CD4-positive, CD25-positive, alpha-beta regulatory T cell (primary cell): ENCODE results near the gene ZBTB16. TPM values are rescaled to one million over a fixed set of nuclear protein-coding genes. Genes with fewer than 3 reads are reported as not detected.

Experiments
- ATAC-seq, 2 donors: fragments of 150-1000 bp; cut with Tn5 transposase; one replicate each; pipeline ENCODE4 v1.10.0; 2021; ENCODE audit warnings: low read depth in 2 of 2, moderate number of reproducible peaks in 2 of 2, moderate library complexity in 1 of 2
- DNase-seq, 3 donors: peaks; one replicate each; pipeline versions ENCODE4 v3.0.0 to v3.0.0-alpha.2; 2012 to 2022; ENCODE audit warnings: mixed read lengths in 1 of 3
- H3K27ac ChIP-seq: one replicate; pipeline ENCODE4 v1.7.0; 2013; ENCODE audit warnings: mild to moderate bottlenecking, low read length; ENCODE audit not compliant: insufficient read depth, poor library complexity, severe bottlenecking
- H3K27me3 ChIP-seq: one replicate; pipeline ENCODE4 v1.7.0; 2013; ENCODE audit warnings: low read length; ENCODE audit not compliant: control insufficient read depth, insufficient read depth
- H3K36me3 ChIP-seq: one replicate; pipeline ENCODE4 v1.7.0; 2013; ENCODE audit warnings: mild to moderate bottlenecking, low read length, moderate library complexity; ENCODE audit not compliant: control insufficient read depth, insufficient read depth
- H3K4me1 ChIP-seq: 2 replicates; pipeline ENCODE4 v1.7.0; 2013; ENCODE audit warnings: mild to moderate bottlenecking, low read length; ENCODE audit not compliant: insufficient read depth, control insufficient read depth, poor library complexity, severe bottlenecking
- H3K4me3 ChIP-seq: one replicate; pipeline ENCODE4 v1.7.0; 2013; ENCODE audit warnings: low read depth, mild to moderate bottlenecking, low read length, moderate library complexity
- H3K9me3 ChIP-seq, 2 experiments: 1 replicate in 1 of 2; 2 replicates in 1 of 2; pipeline ENCODE4 v1.7.0; 2013; ENCODE audit warnings: low read length in 2 of 2, mild to moderate bottlenecking in 1 of 2, moderate library complexity in 1 of 2; ENCODE audit not compliant: control insufficient read depth in 2 of 2
- H3K27ac Mint-ChIP-seq, 3 donors: one replicate each; pipeline ENCODE4 v1.8.0; 2020 to 2022; ENCODE audit warnings: mild to moderate bottlenecking in 3 of 3, mixed read lengths in 3 of 3, moderate library complexity in 2 of 3
- H3K27me3 Mint-ChIP-seq: one replicate; pipeline ENCODE4 v1.8.0; 2022; ENCODE audit warnings: mild to moderate bottlenecking, mixed read lengths
- H3K36me3 Mint-ChIP-seq: one replicate; pipeline ENCODE4 v1.8.0; 2020; ENCODE audit warnings: mixed read lengths
- H3K4me1 Mint-ChIP-seq, 4 donors: one replicate each; pipeline ENCODE4 v1.8.0; 2020 to 2022; ENCODE audit warnings: mixed read lengths in 4 of 4, mild to moderate bottlenecking in 1 of 4
- H3K4me3 Mint-ChIP-seq, 4 donors: one replicate each; pipeline ENCODE4 v1.8.0; 2020 to 2022; ENCODE audit warnings: mild to moderate bottlenecking in 4 of 4, mixed read lengths in 4 of 4, moderate library complexity in 3 of 4
- H3K9me3 Mint-ChIP-seq, 7 donors: one replicate each; pipeline ENCODE4 v1.8.0; 2020 to 2022; ENCODE audit warnings: mixed read lengths in 7 of 7, mild to moderate bottlenecking in 3 of 7, moderate library complexity in 2 of 7
- polyA plus RNA-seq, 4 donors: library from polyadenylated mRNA; unstranded; fragments of 300-500 nt; fragmentation: Illumina TruSeq; gene quantifications; one replicate each; pipeline ENCODE4 v1.2.3, GENCODE V29; 2021
- total RNA-seq: library from RNA; stranded (reverse); gene quantifications from one replicate; pipeline ENCODE4 v1.2.3, GENCODE V29; 2022

ZBTB16 gene
- 8.5 TPM for total RNA-seq
- polyA plus RNA-seq = 10 to 100 TPM in 2 of 4 donors, 1 to 10 TPM in 2; 2.9 to 28.1 (median 8.9) TPM

- ATAC-seq = peak; percentile 55 to 57
- peak within 1 kb of the TSS; percentile 32 for H3K4me3 ChIP-seq
- peak within 1 kb of the TSS in 2 of 3 donors; percentile 41 to 69 for H3K27ac Mint-ChIP-seq
- H3K4me1 ChIP-seq = peaks cover 26% of the 10 kb centered on the region
- H3K9me3 ChIP-seq = no peaks in the 10 kb centered on the region
- no peaks in the 10 kb centered on the region for H3K36me3 Mint-ChIP-seq
- H3K9me3 Mint-ChIP-seq = no peaks in the 10 kb centered on the region
- peaks cover 0 to 22% (median 7%) of the 10 kb centered on the region in 4 donors for H3K4me1 Mint-ChIP-seq
- peaks cover 71% of the 10 kb centered on the region for H3K27me3 Mint-ChIP-seq
- peak; percentile 49 to 63 (median 53) for DNase-seq
- peak within 1 kb of the TSS; percentile 23 for H3K27ac ChIP-seq
- H3K27me3 ChIP-seq = peaks cover 16% of the 10 kb centered on the region
- no peaks in the 10 kb centered on the region for H3K36me3 ChIP-seq
- H3K4me3 Mint-ChIP-seq = peak within 1 kb of the TSS; percentile 91 to 95 (median 94)
Observed at GRCh38 chr11:114059278-114059983, at the start of gene ZBTB16. Gene ZBTB16, plus strand, starts transcription at chr11:114059711. Its CDS starts 3,590 bp downstream, at chr11:114063301.

- DNase-seq (no peak), ATAC-seq (no peak)
- no peaks in the 10 kb centered on the region for H3K36me3 ChIP-seq
- no peaks in the 10 kb centered on the region for H3K27me3 ChIP-seq
- H3K27ac ChIP-seq = no peak overlapping the region
- H3K4me1 ChIP-seq = no peaks in the 10 kb centered on the region
- no peak overlapping the region for H3K4me3 Mint-ChIP-seq
- H3K9me3 Mint-ChIP-seq = no peaks in the 10 kb centered on the region
- no peak overlapping the region for H3K4me3 ChIP-seq
- H3K36me3 Mint-ChIP-seq = no peaks in the 10 kb centered on the region
- H3K27ac Mint-ChIP-seq = peak overlapping the region in 2 of 3 donors; percentile 4 to 34
- peaks cover 0 to 2% (median under 1%) of the 10 kb centered on the region in 4 donors for H3K4me1 Mint-ChIP-seq
- H3K9me3 ChIP-seq = no peaks in the 10 kb centered on the region
- peaks cover 8% of the 10 kb centered on the region for H3K27me3 Mint-ChIP-seq
Observed at GRCh38 chr11:114010931-114011330, 48.6 kb upstream of the ZBTB16 start.

- Histone ChIP-seq H3K27ac (no peak overlapping the region), H3K4me1 (no peaks in the 10 kb centered on the region), H3K4me3 (no peak overlapping the region), H3K36me3 (no peaks in the 10 kb centered on the region), H3K9me3 (no peaks in the 10 kb centered on the region), H3K27me3 (no peaks in the 10 kb centered on the region)
- Mint-ChIP-seq H3K27me3 (peaks cover 8% of the 10 kb centered on the region), H3K4me1 (peaks cover 0 to 2% (median under 1%) of the 10 kb centered on the region in 4 donors), H3K36me3 (no peaks in the 10 kb centered on the region), H3K27ac (peak overlapping the region in 1 of 3 donors; percentile 4), H3K9me3 (no peaks in the 10 kb centered on the region), H3K4me3 (no peak overlapping the region)
- ATAC-seq = no peak
- no peak for DNase-seq
Observed at GRCh38 chr11:114011443-114011842, 48.1 kb upstream of the ZBTB16 start.

- no peak for DNase-seq
- H3K4me3 Mint-ChIP-seq = no peak overlapping the region
- no peaks in the 10 kb centered on the region for H3K36me3 Mint-ChIP-seq
- Histone ChIP-seq H3K36me3 (no peaks in the 10 kb centered on the region), H3K4me3 (no peak overlapping the region), H3K4me1 (no peaks in the 10 kb centered on the region), H3K27ac (no peak overlapping the region), H3K9me3 (no peaks in the 10 kb centered on the region), H3K27me3 (no peaks in the 10 kb centered on the region)
- no peaks in the 10 kb centered on the region for H3K9me3 Mint-ChIP-seq
- no peaks in the 10 kb centered on the region for H3K27me3 Mint-ChIP-seq
- ATAC-seq = no peak
- H3K4me1 Mint-ChIP-seq = peaks cover 0 to 2% (median under 1%) of the 10 kb centered on the region in 4 donors
- peak overlapping the region in 1 of 3 donors; percentile 92 for H3K27ac Mint-ChIP-seq
Observed at GRCh38 chr11:114015117-114015516, 44.4 kb upstream of the ZBTB16 start.

GRCh38 chr11:114016986-114017385 lies 42.5 kb upstream of the ZBTB16 start:
- no peaks in the 10 kb centered on the region for H3K27me3 ChIP-seq
- no peaks in the 10 kb centered on the region for H3K36me3 Mint-ChIP-seq
- no peaks in the 10 kb centered on the region for H3K4me1 ChIP-seq
- no peak overlapping the region for H3K27ac Mint-ChIP-seq
- H3K9me3 Mint-ChIP-seq = no peaks in the 10 kb centered on the region
- no peak overlapping the region for H3K27ac ChIP-seq
- H3K27me3 Mint-ChIP-seq = no peaks in the 10 kb centered on the region
- H3K4me3 Mint-ChIP-seq = no peak overlapping the region
- H3K36me3 ChIP-seq = no peaks in the 10 kb centered on the region
- peaks cover 0 to 2% (median under 1%) of the 10 kb centered on the region in 4 donors for H3K4me1 Mint-ChIP-seq
- H3K4me3 ChIP-seq = no peak overlapping the region
- DNase-seq (no peak), ATAC-seq (no peak)
- no peaks in the 10 kb centered on the region for H3K9me3 ChIP-seq

- H3K4me1 ChIP-seq = no peaks in the 10 kb centered on the region
- no peaks in the 10 kb centered on the region for H3K9me3 ChIP-seq
- Mint-ChIP-seq H3K27me3 (no peaks in the 10 kb centered on the region), H3K9me3 (no peaks in the 10 kb centered on the region), H3K4me1 (peaks cover 0 to 2% (median under 1%) of the 10 kb centered on the region in 4 donors), H3K27ac (no peak overlapping the region), H3K36me3 (no peaks in the 10 kb centered on the region), H3K4me3 (no peak overlapping the region)
- no peak overlapping the region for H3K27ac ChIP-seq
- ATAC-seq = no peak
- no peaks in the 10 kb centered on the region for H3K27me3 ChIP-seq
- DNase-seq = no peak
- no peak overlapping the region for H3K4me3 ChIP-seq
- H3K36me3 ChIP-seq = no peaks in the 10 kb centered on the region
Observed at GRCh38 chr11:114017723-114018122, 41.8 kb upstream of the ZBTB16 start.

GRCh38 chr11:114019046-114019445 lies 40.5 kb upstream of the ZBTB16 start:
- no peaks in the 10 kb centered on the region for H3K9me3 ChIP-seq
- DNase-seq (no peak), ATAC-seq (no peak)
- Mint-ChIP-seq H3K27ac (no peak overlapping the region), H3K4me1 (peaks cover 0 to 2% (median under 1%) of the 10 kb centered on the region in 4 donors), H3K36me3 (no peaks in the 10 kb centered on the region), H3K27me3 (no peaks in the 10 kb centered on the region), H3K9me3 (no peaks in the 10 kb centered on the region), H3K4me3 (no peak overlapping the region)
- no peak overlapping the region for H3K27ac ChIP-seq
- H3K4me1 ChIP-seq = no peaks in the 10 kb centered on the region
- no peaks in the 10 kb centered on the region for H3K27me3 ChIP-seq
- no peak overlapping the region for H3K4me3 ChIP-seq
- no peaks in the 10 kb centered on the region for H3K36me3 ChIP-seq

GRCh38 chr11:114019574-114019973 lies 39.9 kb upstream of the ZBTB16 start:
- Mint-ChIP-seq H3K4me3 (no peak overlapping the region), H3K36me3 (no peaks in the 10 kb centered on the region), H3K27ac (no peak overlapping the region), H3K27me3 (no peaks in the 10 kb centered on the region), H3K4me1 (peaks cover 0 to 2% (median under 1%) of the 10 kb centered on the region in 4 donors), H3K9me3 (no peaks in the 10 kb centered on the region)
- H3K4me3 ChIP-seq = no peak overlapping the region
- no peaks in the 10 kb centered on the region for H3K36me3 ChIP-seq
- ATAC-seq (no peak), DNase-seq (no peak)
- H3K27me3 ChIP-seq = no peaks in the 10 kb centered on the region
- H3K27ac ChIP-seq = no peak overlapping the region
- H3K9me3 ChIP-seq = no peaks in the 10 kb centered on the region
- no peaks in the 10 kb centered on the region for H3K4me1 ChIP-seq
